Putamen (tissue), 1 donor: ENCODE data around the gene PLXNB1.

ENCODE experiments used
- DNase-seq: peaks from one replicate; pipeline ENCODE4 v3.0.0-alpha.2; 2016; ENCODE audit warnings: low spot score

Gene PLXNB1

DNA sequence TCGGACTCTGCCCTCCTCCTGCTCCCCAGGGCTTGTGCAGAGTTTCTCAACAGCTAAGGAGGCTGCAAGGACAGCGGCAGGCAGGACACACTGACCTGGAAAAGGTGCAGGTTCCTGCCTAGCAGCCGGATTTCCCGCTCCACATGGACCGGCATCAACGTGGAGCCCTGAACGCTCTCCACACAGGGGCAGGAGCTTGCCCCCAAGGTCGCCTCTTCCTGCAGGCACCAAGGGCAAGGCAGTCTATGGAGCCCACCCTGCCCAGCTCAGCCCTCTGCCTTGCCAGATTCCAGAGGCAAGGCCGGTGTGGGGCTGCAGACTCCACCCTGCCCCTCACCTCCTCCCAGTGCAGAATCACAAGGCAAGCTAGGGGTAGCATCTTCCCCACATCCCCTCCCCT, 10.7 kb downstream of the PLXNB1 start:
- DNase-seq, result no peak

DNA sequence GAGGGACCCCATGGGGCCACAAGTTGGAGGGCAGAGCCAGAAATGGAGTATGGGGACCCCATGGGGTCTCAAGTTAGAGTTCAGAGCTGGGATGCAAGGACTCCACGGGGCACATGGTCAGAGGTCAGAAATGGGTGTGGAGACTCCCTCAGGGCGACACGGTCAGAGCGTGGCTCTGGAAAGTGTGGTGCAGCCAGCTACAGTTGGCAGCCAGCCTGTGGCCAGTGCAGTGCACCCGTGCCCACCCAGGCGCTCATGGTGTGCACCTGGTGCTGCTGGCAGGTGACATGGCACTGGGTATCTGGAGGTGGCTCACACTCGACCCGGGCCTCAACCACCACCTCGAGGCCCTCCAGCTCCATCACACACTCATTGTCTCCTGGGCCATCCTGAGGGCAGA, 11.2 kb downstream of the PLXNB1 start:
- no peak for DNase-seq

DNA sequence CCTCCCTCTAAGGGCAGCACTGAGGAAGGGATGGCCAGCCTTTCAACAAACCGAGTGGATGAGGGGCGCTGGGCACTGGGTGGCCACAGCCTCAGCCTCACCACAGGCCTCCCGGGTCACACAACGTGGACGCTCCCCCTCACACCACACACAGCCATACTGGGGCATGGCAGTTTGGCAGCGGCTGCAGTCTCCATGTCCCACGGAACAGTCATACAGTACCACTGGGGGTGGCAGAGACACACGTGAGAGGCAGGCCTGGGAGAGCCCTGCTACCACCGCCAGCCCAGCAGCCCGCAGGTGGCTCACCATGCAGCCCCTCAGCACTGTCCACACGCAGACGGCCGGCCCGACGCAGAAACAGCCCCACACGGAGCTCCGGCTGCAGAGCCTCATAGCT, 11.7 kb downstream of the PLXNB1 start:
- no peak for DNase-seq

DNA sequence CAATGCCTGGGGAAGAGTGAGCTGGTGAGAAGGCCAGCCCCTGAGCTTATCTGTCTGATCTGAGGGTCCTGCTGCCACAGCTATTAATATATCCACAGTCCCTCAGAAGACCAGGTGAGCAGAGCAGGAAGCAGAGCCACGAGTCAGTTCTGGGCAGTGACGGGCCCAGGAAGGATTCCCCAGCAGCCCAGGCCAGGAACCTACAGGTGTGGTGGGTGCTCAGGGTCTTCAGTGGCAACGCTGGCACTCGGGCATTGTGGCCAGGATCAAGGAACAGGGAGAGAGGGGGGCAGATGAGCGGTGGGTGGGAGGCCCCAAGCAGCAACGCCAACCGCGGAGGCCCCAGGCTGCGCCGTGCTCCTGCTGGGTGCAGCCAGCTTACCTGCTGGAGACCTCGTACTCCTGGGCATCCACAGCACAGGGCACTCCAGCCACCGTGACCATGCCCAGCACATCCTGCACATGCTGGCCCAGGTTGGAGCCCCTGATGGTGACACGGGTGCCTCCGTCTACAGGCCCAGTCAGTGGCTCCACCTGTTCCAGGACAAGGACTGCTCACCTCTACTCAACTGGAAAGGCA, 12.3 kb downstream of the PLXNB1 start:
- DNase-seq, result no peak

DNA sequence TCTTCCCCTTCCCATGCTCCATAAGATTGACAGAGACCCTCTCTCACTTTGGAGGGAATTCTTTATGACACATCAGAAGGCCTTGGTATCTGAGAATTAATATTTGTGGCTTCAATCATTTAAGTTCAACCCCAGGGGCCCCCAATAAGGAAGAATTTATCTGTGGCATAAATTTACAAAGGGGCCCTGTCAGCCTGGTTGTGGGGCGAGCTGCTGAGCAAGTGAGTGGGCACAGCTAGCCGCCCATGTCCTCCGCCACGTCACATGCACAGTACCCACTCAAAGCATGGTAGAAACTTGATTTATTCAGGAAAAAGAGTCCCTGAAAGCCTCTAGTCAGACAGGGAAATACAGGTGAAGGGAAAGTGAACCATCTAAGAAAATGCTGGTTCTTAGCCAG, 13.3 kb downstream of the PLXNB1 start:
- no peak for DNase-seq

DNA sequence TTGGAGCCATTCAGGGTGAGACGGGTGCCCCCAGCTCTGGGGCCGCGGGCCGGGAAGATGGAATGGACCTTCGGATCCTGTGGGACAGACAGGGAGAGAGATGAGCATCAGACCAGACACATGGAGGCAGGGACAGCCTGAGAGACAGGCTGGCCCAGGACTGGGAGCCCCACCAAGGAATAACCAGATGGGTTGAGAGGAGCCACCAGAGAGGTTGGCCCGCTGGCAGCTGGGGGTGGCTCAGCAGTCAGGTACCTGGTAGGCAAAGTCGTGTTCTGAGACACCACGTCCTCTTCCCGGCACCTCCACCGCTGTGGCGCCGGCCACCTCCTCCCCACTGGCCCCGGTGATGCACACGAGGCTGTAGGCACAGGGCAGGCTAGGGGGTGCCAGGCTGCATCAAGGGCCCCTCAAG, 13.8 kb downstream of the PLXNB1 start:
- DNase-seq, result no peak

DNA sequence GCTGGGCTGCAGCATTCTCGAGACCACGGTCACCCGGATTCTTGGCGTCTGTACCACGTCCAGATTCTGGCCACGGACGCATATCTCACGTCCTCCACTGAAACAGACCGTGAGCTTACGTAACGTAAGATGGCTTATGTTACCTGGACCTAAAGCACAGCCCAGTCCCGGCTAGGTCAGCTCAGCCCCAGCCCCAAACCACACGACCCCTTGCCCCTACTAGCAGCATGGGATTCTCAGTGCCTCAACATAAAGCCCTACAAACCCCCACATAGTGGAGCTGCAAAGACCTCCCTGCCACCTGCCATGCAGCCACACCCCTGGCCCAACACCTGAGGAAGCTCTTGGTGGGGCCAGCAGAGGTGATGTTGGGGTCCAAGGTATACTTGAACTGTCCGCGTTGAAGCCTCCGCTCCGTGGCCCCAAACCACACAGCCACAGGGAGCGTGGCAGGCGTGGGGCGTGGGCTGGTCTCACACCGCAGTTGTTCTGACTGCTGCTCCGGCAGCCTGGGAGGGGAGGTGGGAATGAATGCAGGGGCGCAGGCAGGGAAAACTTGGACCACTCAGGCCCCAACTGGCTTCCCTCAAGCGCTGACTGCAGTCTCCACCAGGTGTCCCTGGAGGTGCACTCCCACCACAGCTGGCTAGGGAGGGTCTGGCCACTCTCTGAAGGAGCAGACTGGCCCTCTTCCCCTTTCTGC, 14.5 kb downstream of the PLXNB1 start:
- no peak for DNase-seq

DNA sequence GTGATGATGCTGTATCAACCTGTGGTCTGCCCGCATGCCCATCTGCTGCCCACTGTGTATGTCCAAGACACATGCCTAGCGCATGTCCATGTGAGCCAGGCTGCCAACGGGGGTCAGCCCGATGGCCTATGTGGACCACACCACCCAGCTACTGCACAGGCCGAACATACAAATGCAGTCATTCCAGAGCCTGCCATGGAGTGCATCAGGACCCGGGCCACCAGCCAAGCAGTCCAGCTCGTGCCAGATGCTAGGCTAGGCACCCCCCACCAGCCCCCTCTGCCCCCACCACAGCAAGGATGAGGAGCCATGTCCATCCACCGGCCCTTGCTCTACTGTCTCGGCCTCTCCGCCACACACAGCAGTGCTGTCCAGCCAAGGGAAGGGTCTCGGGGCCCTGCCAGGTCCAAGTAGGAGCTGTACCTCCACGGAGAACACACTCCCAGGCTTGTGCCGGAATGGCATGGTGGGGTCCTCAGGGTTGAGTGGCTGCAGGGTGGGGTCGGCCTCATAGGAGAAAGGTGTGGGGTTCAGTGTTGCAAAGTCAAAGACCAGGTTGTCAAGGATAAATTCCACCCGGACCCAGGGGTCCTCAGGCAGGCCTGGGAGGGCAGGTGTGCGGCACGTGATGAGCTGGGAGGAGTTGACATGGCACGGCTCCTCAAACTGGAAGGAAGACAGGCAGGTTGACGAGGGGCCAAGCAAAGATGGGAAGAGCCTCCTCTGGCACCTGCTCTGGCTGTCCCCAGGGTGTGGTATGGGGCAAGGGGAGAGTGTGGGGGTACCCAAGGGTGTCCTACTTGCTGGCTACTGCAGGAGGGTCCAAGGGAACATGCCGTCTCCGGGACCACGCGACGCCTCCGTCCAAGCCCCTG, 15.3 kb downstream of the PLXNB1 start:
- no peak for DNase-seq

DNA sequence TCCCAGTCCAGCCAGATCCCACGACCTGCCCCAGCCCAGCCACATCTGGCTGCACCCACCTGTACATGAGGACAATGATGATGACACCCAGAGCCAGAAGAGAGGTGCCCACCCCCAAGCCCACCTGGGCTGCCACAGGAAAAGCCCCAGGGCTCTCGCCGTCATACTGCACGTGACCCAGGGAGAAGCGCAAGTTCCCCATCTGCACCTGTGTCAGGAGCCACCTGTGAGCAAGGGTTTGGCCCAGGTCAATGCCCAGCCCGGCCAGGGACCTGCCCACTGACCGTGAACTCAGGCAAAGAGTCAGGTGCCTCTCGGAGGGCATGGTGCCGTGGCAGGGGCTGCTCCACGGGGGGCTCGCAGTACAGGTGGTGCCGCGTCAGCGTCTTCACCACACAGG, 16.3 kb downstream of the PLXNB1 start:
- DNase-seq, result no peak

DNA sequence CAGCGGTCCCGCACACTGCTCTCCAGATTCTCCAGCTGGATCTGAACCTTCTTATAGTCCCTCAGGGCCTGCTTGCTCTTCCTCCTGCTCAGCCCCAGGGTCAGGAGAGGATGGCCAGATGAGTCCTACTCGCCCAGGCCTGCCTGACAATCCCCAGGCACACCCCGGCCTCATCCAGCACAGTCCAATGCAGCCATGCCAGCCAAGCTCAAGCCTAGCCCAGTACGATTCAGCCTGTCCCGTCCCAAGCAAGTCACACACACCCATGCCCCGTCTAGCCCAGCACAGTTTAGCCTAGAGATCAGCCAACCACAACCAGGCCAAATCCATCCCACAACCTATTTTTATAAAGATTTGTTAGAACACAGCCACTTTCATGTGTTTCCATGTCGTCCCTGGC, 16.8 kb downstream of the PLXNB1 start:
- DNase-seq, result no peak

DNA sequence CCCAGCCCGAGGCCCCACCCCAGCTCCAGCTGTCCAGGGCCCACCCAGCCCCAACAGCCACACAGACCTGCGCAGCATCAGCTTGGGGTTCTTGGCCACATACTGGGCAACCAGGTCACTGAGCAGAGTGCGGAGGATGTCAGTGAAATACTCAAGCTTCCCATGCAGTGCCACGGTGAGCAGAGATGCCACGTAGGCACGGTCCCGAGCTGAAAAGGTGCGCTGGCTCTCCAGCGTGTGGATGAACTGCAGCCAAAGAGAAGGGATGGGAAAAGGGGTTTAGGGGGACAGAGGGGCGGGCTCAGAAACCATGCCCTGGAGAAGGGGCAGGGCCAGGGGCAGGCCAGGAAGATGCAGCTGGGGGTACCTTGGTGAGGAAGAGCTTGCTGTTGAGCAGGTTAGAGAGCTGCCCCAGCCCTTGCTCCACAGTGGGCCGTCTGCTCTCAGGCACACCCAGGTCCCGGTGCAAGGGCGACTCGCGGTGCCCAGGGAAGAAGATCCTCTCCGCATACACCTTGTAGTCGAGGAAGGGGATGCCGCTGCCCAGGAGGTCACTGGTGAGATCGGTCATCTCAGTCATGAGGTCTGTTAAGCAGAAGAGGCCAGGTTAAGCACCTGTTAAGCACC, 17.4 kb downstream of the PLXNB1 start:
- DNase-seq, result no peak

DNA sequence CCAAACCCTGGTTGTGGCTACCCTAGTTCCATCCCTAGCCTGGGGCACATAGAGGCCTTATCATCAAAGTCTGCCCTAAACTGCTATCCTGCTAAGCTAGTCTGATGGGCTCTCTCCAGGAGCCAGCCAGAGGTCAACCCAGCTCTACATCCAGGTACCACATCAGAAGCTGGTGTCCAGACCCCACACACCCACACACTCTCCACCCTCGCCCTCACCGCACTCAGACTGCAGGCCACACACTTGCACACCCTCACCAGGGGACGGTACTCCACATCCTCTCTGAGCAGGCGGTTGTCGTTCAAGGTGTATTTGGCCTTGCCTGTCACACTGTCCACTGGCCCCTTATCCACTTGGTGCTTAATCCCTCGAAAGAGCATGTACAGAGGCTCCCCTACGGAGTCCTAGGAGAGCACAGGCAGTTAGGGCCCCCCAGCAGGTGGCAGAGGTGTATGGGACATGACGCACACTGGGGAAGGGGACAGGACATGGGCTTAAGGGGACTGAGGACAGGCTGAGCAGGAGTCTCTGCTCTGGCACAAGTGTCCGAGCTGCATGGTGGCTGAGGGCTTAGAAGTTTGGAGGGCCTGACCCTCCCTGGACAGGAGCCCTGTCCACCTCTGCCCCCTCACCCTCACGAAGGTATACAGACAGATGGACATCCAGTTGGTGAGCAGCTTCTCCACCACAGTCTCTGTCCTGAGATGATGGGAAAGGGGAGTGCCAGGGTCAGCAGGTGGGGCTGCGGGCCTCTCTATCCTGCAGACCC, 18.1 kb downstream of the PLXNB1 start:
- DNase-seq, result no peak

DNA sequence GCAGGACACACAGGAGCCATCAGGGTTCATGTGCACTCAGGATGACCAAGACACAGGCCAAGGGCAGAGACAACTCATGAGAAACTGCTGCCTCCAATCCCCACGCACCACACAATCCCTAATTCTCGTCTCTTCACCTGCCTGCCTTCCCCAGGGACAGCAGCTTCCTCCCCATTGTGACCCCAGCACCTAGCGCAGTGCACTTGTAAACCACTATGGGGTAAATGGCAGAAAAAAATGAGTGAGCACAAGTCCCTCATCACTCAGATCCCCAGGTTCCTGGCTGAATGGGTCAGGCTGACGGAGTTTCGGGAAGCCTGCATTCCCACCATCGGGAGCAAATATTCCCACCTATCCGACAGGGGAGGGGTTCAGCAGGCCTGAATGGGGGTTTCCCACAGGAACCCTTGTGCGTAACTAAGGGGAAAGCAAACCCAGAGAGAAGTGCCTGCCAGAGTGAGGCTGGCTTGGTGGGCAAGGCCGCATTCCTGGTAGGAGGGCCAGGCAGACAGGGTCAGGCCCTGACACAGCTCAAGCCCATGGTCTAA, 18.8 kb downstream of the PLXNB1 start:
- no peak for DNase-seq

DNA sequence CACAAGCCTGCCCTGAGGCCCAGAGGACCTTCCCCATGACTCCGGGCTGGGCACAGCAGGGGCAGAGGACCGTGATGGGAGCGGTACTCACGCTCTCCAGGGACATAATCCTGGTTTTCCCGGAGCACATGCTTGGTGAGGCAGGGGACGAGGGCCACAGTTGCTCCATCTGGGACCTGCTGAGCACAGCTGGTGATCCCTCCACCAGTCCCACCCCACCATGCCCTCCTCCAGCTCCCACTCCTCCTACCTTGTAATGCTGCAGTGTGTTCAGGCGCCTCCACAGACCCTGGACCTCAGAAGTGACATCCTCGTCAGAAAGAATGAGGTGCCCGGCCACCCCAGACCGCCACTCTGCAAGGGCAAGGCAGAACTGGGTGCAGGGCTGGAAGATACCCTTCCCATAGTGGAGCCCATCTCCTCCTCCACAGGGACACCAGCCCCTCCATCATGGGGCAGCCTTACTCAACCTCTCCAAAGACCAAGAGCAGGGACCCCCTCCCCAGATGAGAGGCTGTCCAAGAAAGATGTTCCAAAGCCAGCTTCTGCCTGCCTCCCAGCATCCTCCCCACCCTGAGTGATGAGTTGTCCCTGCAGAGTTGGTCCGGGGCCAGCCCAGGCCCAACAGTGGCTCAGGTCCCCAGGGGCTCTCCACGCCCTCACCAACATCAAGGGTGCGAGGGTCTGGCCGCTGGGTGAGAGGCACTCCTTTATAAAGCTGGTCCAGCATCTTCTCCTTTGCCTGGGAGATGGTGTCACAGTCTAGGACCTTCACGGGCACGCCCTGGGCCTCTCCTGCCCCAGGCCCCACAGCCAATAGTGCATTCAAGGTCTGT, 19.5 kb downstream of the PLXNB1 start:
- DNase-seq, result no peak

DNA sequence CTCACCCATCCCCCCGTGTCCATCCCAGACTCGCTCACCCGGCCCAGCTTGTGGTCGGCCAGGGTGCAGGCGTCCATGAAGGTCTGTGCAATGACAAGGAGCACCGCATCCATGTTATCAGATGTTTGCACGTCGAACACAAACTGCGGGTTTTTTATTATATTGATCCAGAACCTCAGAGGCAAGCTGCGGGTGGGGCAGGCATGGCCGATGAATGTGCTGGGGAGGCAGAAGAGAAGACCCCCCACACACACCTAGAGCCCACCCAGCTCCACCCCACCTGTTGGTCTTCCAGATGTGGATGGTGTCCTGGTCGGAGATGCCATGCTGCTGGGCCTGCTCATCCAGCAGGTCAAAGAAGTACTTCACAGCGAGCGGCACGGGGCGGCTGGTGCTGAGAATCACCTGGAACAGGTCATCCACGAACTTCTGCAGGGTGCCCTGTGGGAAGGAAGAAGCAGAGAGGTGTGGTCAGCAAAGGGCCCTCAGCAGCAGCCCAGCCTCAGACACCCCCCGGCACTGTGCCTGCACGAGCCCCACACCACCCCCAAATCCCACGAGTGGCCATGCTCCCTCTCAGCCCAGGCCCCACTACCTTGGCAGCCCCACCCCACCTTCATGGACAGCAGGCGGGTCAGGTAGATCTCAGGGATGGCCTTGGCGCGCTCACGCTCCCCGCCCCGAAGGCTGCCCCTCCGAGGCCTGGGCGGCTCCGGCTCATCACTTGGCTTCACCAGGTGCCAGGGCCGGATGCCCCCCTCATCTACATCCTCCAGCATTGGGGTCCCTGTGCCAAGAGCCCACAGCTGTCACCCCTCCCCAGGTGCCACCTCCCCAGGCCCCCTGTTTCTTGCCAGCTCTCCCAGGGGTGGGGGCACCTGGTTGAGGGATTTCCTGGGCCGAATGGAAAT, 20.3 kb downstream of the PLXNB1 start:
- DNase-seq, result no peak

DNA sequence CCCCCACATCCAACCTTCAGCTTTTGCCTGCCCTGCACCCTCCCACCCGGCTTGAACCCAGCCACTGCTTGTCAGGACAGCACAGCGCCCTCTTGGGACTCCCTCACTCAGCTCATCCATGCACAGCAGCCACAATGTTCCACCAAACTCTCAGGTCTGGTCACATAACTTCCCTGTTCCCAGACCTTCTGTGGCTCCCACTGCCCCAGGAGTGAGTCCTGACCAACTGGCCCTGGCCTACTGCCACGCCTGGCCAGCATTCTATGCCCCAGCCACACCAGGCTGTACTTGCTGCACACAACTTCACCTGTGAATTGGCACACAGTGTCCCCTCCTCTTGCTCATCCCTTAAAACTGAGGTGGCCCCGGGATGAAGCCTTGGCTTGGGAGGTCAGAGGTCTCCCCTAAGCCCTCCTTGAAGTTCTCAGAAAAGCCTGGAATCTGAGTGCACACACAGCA, 21.0 kb downstream of the PLXNB1 start:
- DNase-seq, result no peak

DNA sequence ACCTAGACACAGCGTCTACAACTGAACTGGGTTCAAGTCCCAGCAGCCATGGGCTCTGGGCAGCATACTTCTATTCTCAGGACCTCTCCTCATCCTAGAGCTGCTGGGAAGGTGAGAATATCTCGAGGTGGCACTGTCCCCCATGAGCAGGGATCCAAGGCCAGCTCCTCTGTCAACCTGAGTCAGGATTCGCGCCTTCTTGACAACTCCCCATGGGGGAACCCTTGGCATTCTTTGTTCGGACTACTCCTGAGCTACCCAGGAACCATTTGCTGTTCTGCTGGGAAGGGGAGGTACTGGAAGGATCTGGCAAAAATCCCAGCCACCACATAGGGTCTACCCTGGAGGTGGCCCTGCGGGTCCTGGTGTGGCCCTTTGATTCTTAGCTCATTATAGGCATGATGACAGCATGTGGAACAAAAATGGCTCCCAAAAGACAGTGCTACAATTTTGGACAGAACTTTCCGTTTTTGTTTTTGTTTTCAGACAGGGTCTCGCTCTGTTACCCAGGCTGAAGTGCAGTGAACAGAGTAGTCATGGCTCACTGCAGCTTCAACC, 22.3 kb downstream of the PLXNB1 start:
- DNase-seq, result no peak

DNA sequence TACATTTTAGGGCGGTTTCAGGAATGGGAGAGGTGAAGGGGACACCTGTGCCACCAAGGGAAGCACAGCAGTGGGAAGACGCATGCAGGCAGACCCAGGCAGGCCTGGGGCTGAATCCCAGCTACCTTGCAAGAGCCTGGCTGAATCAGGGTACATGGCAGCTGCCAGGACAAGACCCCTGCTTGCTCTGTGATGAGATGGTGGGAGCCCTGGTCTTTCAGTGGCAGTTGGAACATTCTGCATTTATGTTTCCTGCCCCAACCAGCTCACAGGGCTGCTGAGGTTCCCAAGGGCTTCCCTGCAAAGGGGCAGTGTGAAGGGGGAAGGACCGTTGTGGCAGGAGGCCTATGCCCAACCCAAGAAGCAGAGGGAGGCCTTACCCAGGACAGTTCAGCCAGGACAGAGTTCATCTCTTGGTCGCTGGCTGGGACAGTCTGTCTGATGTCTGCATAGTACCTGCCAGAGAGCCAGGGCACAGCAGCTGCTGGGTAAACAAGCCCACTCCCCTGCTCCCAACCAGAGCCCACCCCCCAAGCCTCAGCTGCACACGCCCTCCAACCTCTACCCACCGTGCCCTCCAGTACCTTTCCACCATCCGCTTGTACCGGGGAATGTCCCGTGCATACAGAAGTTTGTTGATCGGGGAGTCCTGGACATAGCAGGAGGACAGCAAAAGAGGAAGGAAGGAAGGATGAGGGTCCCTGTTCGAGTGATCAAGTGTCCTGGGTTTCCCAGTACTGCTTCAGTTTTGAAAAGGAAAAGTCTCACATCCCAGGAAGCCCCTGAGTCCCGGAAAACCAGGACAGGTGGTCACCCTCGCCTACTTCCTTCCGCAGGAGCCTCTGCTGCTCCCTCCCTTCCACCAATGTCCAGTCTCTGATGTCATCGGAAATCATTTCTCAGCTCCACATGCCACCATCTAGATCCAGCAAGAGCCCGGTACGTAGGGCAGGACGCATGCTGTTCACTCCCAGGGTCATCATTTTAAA, 23.1 kb downstream of the PLXNB1 start:
- DNase-seq, result no peak
